ENCODE data around the gene SSU72.

Gene SSU72

DNA sequence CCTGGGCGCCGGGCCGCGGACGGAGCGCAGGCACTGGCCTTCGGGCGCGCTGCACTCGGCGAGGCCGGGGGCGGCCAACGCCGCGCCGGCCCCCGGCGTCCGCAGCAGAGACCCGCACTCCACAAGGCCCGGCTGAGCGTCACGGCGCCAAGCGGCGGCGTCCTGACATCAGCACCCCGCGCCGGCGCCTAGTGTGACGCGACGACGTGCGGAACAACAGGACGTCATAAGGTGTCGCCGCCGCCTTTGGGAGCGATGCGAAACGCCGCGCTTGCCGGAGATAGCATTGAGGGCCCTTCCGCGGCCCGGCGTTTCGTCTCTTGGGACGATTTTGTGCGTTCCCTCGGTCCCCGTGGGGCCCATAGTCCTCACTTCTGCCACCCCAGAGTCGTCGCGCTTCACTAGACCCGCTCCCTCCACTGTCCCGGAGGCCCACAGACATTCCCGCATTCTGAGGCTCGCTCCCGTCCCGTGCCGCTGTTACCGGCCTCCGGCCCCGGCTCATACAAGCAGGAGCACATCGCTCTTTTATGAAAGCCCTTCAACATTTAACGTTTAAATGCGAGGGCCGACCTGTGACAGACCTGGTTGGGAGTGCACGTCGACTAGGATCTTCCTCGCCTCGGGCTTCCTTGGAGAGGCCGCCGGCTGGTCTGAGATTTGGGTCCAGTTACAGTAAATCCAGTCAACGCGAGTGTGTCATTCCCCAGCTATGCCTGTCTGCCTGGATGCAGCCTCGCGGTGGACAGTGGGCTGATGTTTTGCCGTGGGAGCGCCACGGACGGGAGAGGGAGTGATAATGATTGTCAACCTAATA, at the start of gene SSU72:
SSU72 (minus strand) TSS at position 143 of the 817 bp plus-strand sequence. CDS start 306 bp downstream, outside the sequence.
- ATAC-seq (peak; percentile 92), DNase-seq (peak; percentile 96)

DNA sequence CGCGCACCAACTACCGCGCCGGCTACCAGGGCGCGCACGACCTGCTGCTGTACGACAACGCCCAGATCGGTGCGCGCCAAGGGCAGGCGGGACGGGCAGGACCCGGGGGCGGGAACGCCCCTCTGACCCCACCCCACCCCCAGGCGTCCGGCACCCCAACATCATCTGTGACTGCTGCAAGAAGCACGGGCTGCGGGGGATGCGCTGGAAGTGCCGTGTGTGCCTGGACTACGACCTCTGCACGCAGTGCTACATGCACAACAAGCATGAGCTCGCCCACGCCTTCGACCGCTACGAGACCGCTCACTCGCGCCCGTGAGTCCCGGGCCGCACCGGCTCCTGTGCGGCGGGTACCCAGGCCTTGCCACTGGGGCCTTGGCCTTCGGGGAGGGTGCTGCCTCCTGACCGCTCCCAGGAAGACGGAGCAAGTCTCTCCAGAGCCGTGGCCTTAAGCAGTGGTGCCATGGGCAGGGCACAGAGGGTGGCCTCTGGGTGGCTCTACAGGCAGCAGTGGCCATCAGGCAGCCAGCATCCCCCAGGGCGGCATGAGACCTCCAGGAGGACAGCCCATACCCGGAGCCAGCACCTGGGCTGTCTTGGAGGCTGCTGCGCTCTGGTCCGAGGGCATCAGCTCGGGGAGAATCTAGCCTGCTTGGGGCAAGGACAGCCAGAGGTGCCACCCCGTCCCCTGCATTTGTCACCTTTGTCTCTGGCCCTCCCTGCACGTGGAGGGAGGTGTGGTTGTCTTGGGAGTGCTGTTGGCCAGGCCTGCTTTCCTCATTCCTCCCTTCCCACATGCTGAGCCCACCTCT, 49.2 kb upstream of the SSU72 start:
- DNase-seq (no peak), ATAC-seq (no peak)

GRCh38 chr1:1623181-1623630, 48.5 kb upstream of the SSU72 start:
- DNase-seq, result no peak
- ATAC-seq, result no peak

DNA sequence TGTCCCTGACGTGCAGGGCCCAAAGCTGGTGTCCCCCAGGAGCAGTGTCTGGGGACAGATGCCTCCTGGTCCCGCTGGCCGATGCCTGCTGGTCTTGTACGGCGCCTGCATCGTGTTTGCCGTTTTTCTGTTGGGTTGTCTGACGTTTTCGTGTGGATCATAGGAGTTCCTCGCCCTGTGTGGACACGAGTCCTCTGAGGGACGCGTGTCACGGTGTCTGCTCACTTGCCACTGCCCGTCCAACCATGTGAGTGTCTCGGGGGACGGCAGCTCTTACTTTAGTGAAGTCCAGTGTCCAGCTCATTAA, 48.1 kb upstream of the SSU72 start:
- no peak for ATAC-seq
- no peak for DNase-seq

DNA sequence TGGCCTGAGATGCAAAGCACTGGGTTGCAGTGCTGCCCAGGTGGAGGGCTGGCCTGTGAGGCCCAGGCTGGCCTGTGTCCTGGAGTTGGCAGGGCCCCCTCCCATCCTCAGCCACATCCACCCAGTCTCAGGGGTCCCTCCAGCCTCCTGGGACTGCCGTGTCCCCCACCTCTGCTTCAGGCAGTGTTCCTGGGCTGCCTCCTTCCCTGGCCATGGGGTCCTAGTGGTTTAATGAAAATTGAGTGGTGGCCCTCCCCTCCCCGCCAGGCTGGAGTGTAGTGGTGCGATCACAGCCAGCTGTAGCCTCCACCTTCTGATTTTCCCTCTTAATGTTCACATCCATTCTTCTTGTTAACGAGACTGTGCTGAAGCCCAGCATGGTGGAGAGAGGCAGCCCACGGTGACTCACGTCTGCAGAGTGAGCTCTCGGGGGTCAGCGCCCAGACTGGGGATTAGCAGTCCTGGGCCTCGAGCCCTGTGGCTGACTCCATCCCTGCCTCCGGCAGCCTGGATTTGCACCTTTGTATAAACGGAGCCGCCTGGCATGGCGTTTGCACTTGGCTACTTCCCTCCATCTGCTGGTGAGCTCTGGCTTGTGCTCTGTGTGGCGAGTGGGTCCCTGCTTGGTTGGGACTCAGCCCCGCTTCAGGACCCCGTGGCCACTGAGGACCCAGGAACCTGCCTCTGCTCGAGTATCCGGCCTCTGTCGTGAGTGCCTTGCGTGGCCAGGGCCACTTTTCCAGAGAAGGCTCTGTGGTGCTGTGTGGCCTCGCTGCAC, 47.5 kb upstream of the SSU72 start:
- no peak for DNase-seq
- no peak for ATAC-seq

- ATAC-seq, result no peak
Observed at GRCh38 chr1:1621173-1622009, 46.7 kb upstream of the SSU72 start.

DNA sequence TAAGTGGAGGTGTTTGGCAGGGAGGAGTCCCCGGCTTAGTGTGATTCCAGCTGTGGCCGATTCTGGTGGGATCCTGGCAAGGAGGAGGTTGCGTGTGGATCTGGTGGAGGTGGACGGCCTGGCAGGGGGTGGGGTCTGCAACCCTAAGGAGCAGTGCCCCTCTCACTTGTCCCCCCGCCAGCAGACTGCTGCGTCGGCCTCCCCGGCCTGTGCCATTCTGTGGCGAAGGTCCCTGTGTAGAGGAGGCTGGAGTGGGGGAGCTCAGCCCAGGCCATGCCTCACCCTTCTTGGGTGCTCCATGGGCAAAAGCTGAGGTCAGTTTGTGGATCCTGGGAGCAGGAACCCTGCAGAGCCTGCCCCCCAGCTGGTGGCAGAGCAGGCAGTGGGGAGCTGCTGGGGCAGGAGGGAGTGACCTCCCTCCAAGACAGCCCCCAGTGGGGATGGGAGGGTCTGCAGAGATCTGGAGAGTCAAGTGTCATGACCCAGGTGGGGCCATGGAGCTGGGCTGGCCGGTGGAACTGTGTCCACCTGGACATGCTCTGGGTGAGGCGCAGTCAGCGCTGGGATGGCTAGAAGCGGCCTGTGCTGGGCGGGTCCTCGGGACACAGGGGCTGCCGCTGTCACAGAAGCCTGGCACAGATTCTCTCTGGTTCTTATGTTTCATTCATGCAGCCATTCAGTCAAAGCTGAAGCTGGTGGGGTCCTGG, 45.9 kb upstream of the SSU72 start:
- DNase-seq (peak; percentile 4), ATAC-seq (no peak)

More at GRCh38 chr1:1621173-1622009, 46.7 kb upstream of the SSU72 start:
- peak; percentile 4 for DNase-seq

GRCh38 chr1:1619917-1620361, 45.3 kb upstream of the SSU72 start:
- ATAC-seq, result no peak
- DNase-seq, result peak; percentile 26

- peak; percentile 3 for DNase-seq
- no peak for ATAC-seq
Observed at GRCh38 chr1:1618396-1619068, 43.9 kb upstream of the SSU72 start.

DNA sequence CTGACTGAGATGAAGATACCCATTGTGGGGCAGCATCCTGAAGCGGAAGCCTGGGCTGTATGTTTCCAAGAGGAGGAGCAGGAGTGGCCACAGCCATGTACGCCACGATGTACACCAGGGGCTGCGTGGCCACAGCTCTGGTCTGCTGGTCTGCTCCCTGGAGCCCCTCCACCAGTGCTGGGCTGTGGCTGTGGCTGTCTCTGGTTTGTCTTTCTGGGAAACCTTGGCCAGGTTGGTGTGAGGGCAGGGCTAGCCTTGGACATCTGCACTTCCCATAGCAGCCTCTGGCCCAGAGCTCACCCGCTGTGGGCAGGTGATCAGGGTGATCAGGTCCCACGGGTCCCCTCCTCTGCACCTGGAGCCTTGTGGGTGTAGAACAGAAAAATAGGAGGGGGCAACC, 43.3 kb upstream of the SSU72 start:
- DNase-seq (peak; percentile 3), ATAC-seq (no peak)

DNA sequence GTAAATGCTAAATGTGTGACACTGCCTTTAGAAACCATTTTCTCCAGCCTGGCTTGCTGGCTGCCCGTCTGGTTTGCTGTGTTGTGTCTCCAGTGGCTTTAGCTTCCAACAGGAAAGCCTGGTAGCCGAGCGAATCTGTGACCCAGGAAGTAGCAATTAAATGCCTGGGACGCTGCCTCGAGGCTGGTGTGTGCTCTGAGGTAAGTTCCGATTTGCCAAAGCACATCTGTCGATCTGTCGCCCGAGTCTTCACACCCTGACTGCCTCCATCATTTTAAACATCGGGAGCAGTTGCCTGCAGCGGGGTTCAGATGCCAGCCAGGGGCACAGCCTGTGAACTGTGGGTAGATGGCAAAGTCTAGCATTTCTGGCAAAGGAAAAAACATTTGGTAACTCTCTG, 42.9 kb upstream of the SSU72 start:
- DNase-seq (no peak), ATAC-seq (no peak)

- no peak for ATAC-seq
- DNase-seq, result no peak
Observed at GRCh38 chr1:1616838-1617237, 42.2 kb upstream of the SSU72 start.

DNA sequence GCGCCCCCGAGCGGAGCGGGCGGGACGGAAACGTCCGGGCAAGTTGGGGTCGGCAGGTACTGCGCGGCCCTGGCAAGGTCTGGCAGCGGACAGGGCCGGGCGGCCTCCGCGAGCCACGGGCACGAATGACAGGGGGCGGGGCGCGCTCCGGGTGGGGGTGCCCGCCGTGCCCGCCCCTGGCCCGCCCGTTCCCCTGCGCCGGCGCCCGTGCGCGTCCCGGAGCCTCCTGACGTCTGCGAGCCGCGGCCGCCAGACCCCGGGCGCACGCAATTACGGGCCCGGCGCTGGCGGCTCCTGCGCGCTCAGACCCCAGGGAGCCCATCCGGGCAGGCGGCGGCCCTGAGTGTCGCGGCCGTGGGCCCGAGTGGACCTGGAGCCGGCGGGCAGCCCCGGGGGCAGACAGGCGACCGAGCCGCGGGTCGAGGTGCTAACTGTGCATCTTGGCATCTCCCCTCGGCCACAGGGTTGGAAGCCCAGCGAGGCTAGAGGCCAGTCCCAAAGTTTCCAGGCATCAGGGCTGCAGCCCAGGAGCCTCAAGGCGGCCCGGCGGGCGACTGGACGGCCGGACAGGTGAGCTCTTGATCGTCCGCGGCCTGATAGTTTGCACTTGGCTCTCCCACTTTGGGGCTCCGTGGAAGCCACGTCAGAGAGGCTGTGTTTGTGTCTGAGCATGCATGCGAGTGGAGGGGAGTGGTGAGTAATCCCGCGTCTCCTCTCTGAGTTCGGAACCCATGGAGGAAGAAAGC, 41.6 kb upstream of the SSU72 start:
- DNase-seq (peak; percentile 59), ATAC-seq (peak; percentile 5)

DNA sequence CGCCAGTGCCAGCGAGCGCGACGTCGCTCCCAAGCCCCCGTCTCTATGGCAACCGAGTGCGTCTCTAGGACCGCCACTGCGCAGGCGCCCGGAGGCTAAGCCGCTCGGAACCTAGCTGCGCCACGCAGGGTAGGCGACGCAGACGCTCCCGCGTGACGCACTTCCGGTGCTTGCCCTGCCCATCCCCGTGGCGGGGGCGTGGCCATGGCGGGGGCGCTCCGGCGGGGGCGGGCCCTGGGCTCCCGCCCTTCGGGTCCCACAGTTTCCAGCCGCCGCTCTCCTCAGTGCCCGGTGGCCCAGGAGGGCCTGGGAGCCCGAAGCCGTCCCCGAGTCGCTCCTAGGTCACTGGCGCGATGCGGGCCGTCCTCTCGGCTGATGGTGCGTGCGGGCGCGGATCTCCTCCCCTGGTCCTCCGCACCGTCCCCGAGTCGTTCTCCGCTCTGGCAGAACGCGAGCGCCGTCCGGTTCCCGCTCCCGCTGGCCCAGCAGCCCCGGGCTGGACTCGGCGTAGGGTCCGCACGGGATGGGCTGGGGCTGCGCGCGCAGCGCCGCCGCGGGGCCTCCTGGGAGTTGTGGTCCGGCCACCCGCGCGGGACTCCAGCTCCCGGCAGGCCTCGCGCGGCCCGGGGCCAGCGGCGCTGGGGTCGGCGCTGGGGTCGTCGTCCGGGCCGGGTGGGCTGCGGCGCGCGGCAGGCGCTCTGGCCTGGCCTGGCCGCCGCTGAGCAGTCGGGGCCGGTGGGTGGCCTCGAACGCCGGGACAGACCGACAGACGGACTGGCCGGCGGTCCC, 40.8 kb upstream of the SSU72 start, which contains the start of gene MIB2:
MIB2 (plus strand) TSS at position 245 of the 789 bp plus-strand sequence. CDS start 7,953 bp downstream, outside the sequence.
- peak; percentile 98 for DNase-seq
- ATAC-seq, result peak; percentile 88

DNA sequence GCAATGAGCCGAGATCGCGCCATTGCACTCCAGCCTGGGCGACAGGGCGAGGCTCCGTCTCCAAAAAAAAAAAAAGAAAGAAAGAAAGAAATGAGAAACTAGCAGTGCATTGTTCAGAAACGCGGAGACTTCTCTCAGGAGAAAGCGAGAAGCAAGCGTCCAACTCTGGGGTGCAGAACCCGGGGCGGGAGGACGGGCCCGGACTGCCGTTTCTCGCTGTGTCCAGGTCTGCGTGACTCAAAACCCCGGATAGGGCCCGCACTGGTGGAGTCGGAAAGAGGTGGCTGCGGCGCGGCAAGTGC, 40.2 kb upstream of the SSU72 start:
- DNase-seq (no peak), ATAC-seq (no peak)

DNA sequence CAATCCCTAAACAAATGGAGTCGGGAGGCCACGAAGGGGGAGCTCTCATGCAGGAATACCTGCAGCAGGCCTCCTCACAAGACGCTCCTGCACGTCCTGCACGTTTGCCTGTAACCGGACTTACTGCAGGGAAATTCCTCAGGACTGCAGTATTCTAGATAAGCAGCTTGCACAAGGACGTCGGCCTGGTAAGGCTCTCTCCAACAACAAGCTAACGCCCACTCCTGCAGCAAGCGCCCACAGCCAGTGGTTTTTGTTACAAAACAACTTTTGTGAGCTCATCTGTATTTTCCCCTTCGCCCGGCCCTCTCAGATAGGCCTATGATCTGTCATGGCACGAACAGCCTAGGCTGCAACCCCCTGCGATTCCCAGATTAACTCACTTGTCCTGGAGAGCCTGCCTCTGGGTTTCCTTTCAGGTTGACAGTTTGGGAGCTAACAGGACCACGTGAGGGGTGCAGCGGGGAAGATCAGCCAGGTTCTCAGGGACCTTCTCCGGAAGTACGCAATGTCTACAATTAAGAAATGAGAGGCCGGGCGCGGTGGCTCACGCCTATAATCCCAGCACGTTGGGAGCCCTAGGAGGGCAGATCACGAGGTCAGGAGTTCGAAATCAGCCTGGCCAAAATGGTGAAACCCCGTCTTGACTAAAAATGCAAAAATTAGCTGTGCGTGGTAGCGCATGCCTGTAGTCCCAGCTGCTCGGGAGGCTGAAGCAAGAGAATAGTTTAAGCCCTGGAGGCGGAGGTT, 39.7 kb upstream of the SSU72 start:
- ATAC-seq (peak; percentile 6), DNase-seq (peak; percentile 63)

- no peak for ATAC-seq
Observed at GRCh38 chr1:1613509-1614082, 38.9 kb upstream of the SSU72 start.

GRCh38 chr1:1612104-1612400, 37.4 kb upstream of the SSU72 start:
- DNase-seq (no peak), ATAC-seq (no peak)

More at GRCh38 chr1:1613509-1614082, 38.9 kb upstream of the SSU72 start:
- DNase-seq, result no peak
